Measurements from ENCODE around the gene CHST4.
"Not testable (repeated sequence)": the region's sequence is repeated elsewhere in the genome, so short reads cannot be mapped to it uniquely, and the experiment has no call there.

CHST4 gene

GRCh38 chr16:71570144-71570543 is 43.9 kb downstream of the CHST4 start:
- ATAC-seq (no peak), DNase-seq (no peak)

- ATAC-seq = no peak
- DNase-seq = no peak
Measured at GRCh38 chr16:71572497-71573116, 46.4 kb downstream of the CHST4 start.

- DNase-seq = no peak
- no peak for ATAC-seq
Measured at GRCh38 chr16:71573387-71574094, 47.3 kb downstream of the CHST4 start.

GRCh38 chr16:71574702-71575101 is 48.5 kb downstream of the CHST4 start:
- ATAC-seq (no peak), DNase-seq (no peak)

GRCh38 chr16:71576971-71577370 is 50.7 kb downstream of the CHST4 start, which contains the start of gene TAT:
TAT (minus strand) TSS chr16:71577092; CDS start chr16:71576415, 677 bp downstream.
- no peak for ATAC-seq
- DNase-seq = no peak

- ATAC-seq, DNase-seq: not testable (repeated sequence)
Measured at GRCh38 chr16:71582553-71582848, 56.3 kb downstream of the CHST4 start.

- ATAC-seq (no peak), DNase-seq (no peak)
Measured at GRCh38 chr16:71584543-71585317, 58.5 kb downstream of the CHST4 start.

- DNase-seq (no peak), ATAC-seq (no peak)
Measured at GRCh38 chr16:71585318-71585703, 59.1 kb downstream of the CHST4 start.

Measured in stimulated activated naive CD8-positive, alpha-beta T cell treated with anti-CD3 and anti-CD28 coated beads, Interleukin-15, Interleukin-2, amounts not matched to agents 100 U/mL and 50 U/mL, for 24 hours (primary cell).